ENCODE data around the gene HCAR1. TPM values are rescaled to one million over a fixed set of nuclear protein-coding genes. Genes with fewer than 3 reads are reported as not detected.
A peak's percentile ranks its signal among the peaks of the same experiment; 100 is the strongest.

HCAR1 gene
- total and polyA plus RNA-seq, 2 donors (not counting 1 experiment from before 2014, with no cell fraction given) = 0.06 TPM; not detected in 1

DNA sequence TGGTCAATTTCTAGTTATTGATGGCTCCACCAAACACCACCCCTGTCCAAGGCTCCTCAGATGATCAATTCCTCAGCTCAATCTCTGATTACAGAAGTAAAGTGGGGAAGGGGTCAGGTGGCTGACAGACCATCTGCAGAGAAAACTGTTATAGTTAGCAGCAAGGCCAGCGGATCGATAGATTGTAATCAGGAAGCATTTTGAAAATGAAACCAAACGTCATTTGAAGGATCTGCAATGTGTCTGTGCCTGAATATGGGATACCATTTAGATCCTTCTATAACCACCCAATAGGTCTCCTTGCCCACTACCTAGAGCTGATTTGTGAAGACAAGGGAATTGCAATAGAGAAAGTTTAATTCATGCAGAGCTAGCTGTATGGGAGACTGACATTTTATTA is 39.1 kb downstream of the HCAR1 start:
- Mint-ChIP-seq H3K9me3 (ENCODE audit: insufficient read depth) (no peaks in the 10 kb centered on the region), H3K27ac (no peak overlapping the region), H3K27me3 (no peaks in the 10 kb centered on the region), H3K4me1 (peaks cover 3% of the 10 kb centered on the region), H3K4me3 (no peak overlapping the region)
- Histone ChIP-seq H4K20me1 (ENCODE audit: control insufficient read depth, insufficient read depth, low read length, poor library complexity, severe bottlenecking) (no peaks in the 10 kb centered on the region), H3K36me3 (replicated peaks in 1 of 2; ENCODE audit: control extremely low read depth in 1 of 2, control insufficient read depth in 1 of 2, extremely low read depth in 1 of 2, insufficient read depth in 2 of 2, low read length in 1 of 2) (no peaks in the 10 kb centered on the region), H3K4me2 (replicated peaks; ENCODE audit: low read depth, low read length, poor library complexity, severe bottlenecking) (no peak overlapping the region), H3K27me3 (replicated peaks in 1 of 4; ENCODE audit: control extremely low read depth in 1 of 4, control insufficient read depth in 3 of 4, insufficient read depth in 4 of 4, low read length in 3 of 4) (no peaks in the 10 kb centered on the region), H3K4me1 (ENCODE audit: control insufficient read depth in 2 of 2, insufficient read depth in 2 of 2, low read length in 2 of 2) (no peaks in the 10 kb centered on the region), H3K4me3 (ENCODE audit: control extremely low read depth in 1 of 5, extremely low read depth in 1 of 5, insufficient read depth in 1 of 5, low read depth in 2 of 5, low read length in 4 of 5) (no peak overlapping the region), H3K79me2 (ENCODE audit: control insufficient read depth, insufficient read depth, low read length) (no peaks in the 10 kb centered on the region), H3K9me3 (ENCODE audit: control extremely low read depth in 1 of 3, control insufficient read depth in 2 of 3, insufficient read depth in 1 of 3, low read length in 2 of 3) (no peaks in the 10 kb centered on the region), H3K9ac (ENCODE audit: low read length) (no peak overlapping the region), H2AFZ (ENCODE audit: insufficient read depth, low read depth, low read length, poor library complexity, severe bottlenecking) (peak overlapping the region; percentile 21), H3K27ac (ENCODE audit: low read length in 2 of 2) (no peak overlapping the region)
- TF ChIP-seq, protein P1, sequence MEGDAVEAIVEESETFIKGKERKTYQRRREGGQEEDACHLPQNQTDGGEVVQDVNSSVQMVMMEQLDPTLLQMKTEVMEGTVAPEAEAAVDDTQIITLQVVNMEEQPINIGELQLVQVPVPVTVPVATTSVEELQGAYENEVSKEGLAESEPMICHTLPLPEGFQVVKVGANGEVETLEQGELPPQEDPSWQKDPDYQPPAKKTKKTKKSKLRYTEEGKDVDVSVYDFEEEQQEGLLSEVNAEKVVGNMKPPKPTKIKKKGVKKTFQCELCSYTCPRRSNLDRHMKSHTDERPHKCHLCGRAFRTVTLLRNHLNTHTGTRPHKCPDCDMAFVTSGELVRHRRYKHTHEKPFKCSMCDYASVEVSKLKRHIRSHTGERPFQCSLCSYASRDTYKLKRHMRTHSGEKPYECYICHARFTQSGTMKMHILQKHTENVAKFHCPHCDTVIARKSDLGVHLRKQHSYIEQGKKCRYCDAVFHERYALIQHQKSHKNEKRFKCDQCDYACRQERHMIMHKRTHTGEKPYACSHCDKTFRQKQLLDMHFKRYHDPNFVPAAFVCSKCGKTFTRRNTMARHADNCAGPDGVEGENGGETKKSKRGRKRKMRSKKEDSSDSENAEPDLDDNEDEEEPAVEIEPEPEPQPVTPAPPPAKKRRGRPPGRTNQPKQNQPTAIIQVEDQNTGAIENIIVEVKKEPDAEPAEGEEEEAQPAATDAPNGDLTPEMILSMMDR (IDR thresholded peaks at IDR 0.05) = no peak
- TF ChIP-seq EZH2 (IDR thresholded peaks at IDR 0.05; ENCODE audit: borderline replicate concordance, insufficient read depth, low read depth, low read length, poor library complexity, severe bottlenecking) = no peak
- ChIA-PET POLR2A (interaction anchor here (0.8 kb wide), 1 partner anchor 21 kb away, joined by 3 read pairs; no protein-coding TSS in a partner anchor), CTCF (interaction anchor here (0.7 kb wide), 1 partner anchor 522 kb away, joined by 3 read pairs; no protein-coding TSS in a partner anchor)
- intact Hi-C loops (cut with micrococcal nuclease) = no loop called here
- no CpG with 5 or more reads among the region's 3 CpGs for WGBS (ENCODE audit: insufficient coverage)
- ATAC-seq (ENCODE audit: low read depth) = no peak
- DNase-seq = no peak

DNA sequence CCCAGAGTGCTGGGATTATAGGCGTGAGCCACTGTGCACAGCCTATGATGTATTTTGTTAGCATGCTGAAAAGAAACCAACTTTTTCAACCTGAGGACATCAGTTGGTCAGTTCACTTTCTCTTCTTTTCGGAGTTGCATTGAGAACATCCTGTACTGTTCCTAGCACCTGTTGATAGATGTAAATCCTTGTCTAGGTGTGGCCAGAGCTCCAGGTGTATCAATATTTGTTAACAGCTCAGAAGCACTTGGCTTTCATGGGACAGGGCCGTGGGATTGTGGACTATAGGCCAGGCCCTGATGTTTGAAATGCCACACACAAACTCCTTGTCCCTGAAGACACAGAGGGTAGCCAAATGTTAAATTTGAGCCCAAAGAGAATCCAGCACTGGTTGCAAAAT is 42.4 kb downstream of the HCAR1 start:
- ChIA-PET POLR2A (no interaction called here), CTCF (no interaction called here)
- no peaks in the 10 kb centered on the region for H4K20me1 ChIP-seq (ENCODE audit: control insufficient read depth, insufficient read depth, low read length, poor library complexity, severe bottlenecking)
- H3K9ac ChIP-seq (ENCODE audit: low read length) = no peak overlapping the region
- H3K27me3 Mint-ChIP-seq = no peaks in the 10 kb centered on the region
- intact Hi-C loops (cut with micrococcal nuclease) = no loop called here
- no peaks in the 10 kb centered on the region for H3K79me2 ChIP-seq (ENCODE audit: control insufficient read depth, insufficient read depth, low read length)
- no peaks in the 10 kb centered on the region for H3K4me1 ChIP-seq (ENCODE audit: control insufficient read depth in 2 of 2, insufficient read depth in 2 of 2, low read length in 2 of 2)
- no peaks in the 10 kb centered on the region for H3K36me3 ChIP-seq (replicated peaks in 1 of 2; ENCODE audit: control extremely low read depth in 1 of 2, control insufficient read depth in 1 of 2, extremely low read depth in 1 of 2, insufficient read depth in 2 of 2, low read length in 1 of 2)
- H3K4me1 Mint-ChIP-seq = peaks cover 3% of the 10 kb centered on the region
- no peak for TF ChIP-seq EZH2 (IDR thresholded peaks at IDR 0.05; ENCODE audit: borderline replicate concordance, insufficient read depth, low read depth, low read length, poor library complexity, severe bottlenecking)
- TF ChIP-seq, protein P1 (IDR thresholded peaks at IDR 0.05) = no peak
- no peaks in the 10 kb centered on the region for H3K9me3 ChIP-seq (ENCODE audit: control extremely low read depth in 1 of 3, control insufficient read depth in 2 of 3, insufficient read depth in 1 of 3, low read length in 2 of 3)
- H3K27ac ChIP-seq (ENCODE audit: low read length in 2 of 2) = no peak overlapping the region
- no peak overlapping the region for H3K4me3 ChIP-seq (ENCODE audit: control extremely low read depth in 1 of 5, extremely low read depth in 1 of 5, insufficient read depth in 1 of 5, low read depth in 2 of 5, low read length in 4 of 5)
- 83% methylated on average over 1 of the region's 3 CpGs for WGBS (ENCODE audit: insufficient coverage)
- H2AFZ ChIP-seq (ENCODE audit: insufficient read depth, low read depth, low read length, poor library complexity, severe bottlenecking) = no peak overlapping the region
- no peak for DNase-seq
- no peak overlapping the region for H3K4me3 Mint-ChIP-seq
- no peak overlapping the region for H3K4me2 ChIP-seq (replicated peaks; ENCODE audit: low read depth, low read length, poor library complexity, severe bottlenecking)
- no peak overlapping the region for H3K27ac Mint-ChIP-seq
- ATAC-seq (ENCODE audit: low read depth) = no peak
- H3K9me3 Mint-ChIP-seq (ENCODE audit: insufficient read depth) = no peaks in the 10 kb centered on the region
- no peaks in the 10 kb centered on the region for H3K27me3 ChIP-seq (replicated peaks in 1 of 4; ENCODE audit: control extremely low read depth in 1 of 4, control insufficient read depth in 3 of 4, insufficient read depth in 4 of 4, low read length in 3 of 4)

Measured in B cell (primary cell).